ENCODE measurements around the gene CCT7.
"Not testable (repeated sequence)": the region's sequence is repeated elsewhere in the genome, so short reads cannot be mapped to it uniquely, and the experiment has no call there.

The CCT7 gene

DNA sequence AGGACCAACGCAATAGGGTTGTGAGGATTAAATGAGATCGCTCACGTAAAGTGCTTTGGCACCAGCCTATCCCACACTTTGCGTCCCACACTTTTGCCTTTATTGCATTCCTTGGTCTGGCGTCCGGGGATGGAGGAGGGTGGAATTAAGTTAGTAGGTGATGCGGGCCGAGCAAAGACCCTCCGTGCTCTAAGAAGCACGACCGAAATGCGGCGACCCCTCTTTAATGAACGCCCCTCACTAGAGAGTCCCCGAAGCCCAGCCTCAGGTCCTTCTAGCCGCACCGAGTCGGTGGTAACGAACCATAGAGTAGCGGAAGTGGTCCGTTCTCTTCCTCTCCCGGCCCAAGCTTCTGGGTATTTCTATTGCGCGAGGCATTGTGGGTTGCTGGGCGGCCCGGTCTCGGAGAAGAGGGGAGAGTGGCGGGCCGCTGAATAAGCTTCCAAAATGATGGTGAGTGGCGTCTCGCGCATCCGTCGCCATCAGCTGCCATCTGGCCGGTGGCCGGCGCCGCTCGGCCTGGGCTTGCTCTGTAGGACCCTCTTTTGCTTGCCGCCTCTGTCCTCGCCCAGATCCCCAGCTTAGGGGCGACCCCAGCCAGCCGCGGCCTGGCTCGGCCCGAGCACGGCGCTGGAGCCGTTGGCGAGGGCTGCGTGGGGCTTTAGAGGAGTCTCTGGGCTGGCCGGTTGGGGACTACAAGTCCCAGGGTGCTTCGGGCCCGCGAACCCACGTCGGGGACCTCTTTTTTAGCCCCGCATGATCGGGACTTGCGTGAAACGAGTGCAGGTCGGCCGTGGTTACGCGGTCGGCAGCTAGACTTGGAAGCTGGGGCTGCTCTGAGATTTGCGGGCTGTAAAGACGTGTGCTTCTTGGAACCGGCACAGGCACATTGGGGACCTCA lies at the start of gene CCT7:
CCT7 (plus strand) TSS at position 377 of the 901 bp plus-strand sequence; CDS start at position 448, 71 bp downstream.
- peak; percentile 92 for DNase-seq (ENCODE audit: low spot score)

DNA sequence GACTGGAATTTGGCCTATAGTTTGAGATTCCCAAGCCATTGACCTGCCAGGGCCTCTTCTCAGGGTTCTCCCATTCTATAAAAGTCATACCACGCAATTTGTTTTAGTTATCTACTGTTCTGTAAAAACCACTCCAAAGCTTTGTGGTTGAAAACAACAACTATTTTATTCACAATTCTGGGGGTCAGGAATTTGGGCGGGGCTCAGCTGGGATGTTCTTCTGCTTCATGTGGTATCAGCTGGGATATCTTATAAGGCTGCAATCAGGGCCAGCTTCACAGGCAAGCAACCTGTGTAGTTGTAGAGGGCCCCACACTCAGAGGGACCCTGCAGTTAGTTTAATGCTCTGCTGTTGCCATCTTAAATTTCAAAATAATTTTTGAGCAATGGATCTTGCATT lies 48.1 kb upstream of the CCT7 start:
- DNase-seq (ENCODE audit: low spot score), result no peak

DNA sequence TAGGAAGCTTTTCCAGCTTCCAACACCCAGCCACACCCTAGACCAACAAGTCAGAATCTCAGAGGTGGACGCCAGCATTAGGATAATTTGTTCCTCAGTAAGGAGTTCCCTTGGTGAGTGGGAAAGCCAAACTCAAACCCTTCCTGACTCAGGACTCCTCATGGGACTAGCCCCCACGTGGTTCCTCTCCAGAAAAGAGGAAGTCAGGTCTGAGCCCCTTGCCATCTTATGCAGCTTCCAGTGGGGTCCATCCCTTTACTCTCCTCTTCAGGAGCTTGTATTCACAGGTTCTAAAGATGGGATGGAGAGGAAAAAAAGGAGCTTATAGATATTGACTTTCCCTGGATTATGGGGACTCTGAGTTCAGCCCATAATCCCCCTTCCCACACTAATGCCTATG lies 46.6 kb upstream of the CCT7 start:
- no peak for DNase-seq (ENCODE audit: low spot score)

DNA sequence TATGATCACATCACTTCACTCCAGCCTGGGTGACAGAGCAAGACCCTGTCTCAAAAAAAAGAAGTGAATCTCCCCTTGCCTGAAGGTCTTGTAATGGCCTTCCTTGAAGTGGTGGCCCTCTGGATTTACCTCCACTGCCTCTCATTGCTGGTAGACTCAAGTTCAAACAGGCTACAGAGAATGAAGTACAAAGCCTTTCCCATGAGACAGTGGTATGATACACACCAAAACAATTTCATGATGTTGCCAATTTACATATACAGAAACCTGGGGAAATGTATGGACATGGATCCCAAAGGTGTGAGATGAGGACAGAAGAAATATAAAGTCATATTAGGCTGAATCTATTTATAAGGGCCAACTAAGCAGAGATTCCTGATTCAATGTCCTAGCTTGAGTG lies 36.5 kb upstream of the CCT7 start:
- no peak for DNase-seq (ENCODE audit: low spot score)

DNA sequence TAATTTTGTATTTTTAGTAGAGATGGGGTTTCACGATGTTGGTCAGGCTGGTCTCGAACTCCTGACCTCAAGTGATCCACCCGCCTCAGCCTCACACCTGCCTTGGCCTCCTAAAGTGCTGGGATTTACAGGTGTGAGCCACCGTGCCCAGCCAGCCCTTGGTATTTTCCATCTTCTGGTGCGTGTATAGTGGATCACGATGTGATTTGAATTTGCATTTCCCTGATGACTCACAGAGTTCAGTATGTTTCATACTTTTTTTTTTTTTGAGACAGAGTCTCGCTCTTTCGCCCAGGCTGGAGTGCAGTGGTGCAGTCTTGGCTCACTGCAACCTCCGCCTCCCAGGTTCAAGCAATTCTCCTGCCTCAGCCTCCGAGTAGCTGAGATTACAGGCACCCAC lies 33.8 kb upstream of the CCT7 start:
- not testable (repeated sequence) for DNase-seq (ENCODE audit: low spot score)

DNA sequence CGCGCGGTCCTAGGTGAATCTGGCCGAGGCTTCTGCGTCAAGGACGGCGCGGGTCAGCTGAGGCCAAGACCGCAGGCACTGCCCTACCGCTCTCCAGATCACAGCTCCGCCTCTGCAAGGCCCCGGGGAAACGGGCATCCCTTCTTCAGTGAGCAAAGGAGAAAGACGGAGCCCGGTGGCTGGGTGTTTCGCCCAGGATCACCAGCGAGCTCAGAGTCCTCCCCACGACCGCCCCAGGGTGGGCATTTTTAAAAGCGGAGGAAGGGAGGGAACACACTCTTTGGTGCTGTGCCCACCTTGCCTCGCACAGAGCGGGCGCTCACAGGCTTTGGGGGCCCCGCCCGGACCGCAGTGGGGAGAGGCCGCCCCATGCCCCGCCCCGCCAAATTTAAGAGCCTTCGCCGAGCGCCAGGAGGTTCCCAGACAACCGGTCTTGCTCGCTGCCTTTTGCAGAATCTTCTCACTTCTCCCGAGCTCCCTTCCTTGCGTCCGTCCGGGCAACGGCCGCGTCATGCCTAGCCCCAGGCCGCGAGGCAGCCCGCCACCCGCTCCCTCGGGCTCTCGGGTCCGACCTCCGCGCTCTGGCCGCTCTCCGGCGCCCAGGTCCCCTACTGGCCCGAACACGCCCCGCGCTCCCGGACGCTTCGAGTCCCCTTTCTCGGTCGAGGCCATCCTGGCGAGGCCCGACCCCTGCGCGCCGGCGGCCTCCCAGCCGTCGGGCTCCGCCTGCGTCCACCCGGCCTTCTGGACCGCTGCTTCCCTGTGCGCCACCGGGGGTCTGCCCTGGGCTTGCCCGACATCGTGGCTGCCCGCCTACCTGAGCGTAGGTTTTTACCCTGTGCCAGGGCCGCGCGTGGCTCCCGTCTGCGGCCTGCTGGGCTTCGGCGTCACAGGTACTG lies 31.7 kb upstream of the CCT7 start, which contains the start of gene NOTO:
NOTO (plus strand) TSS at position 419 of the 899 bp plus-strand sequence; CDS start at position 512, 93 bp downstream.
- DNase-seq (ENCODE audit: low spot score), result no peak

DNA sequence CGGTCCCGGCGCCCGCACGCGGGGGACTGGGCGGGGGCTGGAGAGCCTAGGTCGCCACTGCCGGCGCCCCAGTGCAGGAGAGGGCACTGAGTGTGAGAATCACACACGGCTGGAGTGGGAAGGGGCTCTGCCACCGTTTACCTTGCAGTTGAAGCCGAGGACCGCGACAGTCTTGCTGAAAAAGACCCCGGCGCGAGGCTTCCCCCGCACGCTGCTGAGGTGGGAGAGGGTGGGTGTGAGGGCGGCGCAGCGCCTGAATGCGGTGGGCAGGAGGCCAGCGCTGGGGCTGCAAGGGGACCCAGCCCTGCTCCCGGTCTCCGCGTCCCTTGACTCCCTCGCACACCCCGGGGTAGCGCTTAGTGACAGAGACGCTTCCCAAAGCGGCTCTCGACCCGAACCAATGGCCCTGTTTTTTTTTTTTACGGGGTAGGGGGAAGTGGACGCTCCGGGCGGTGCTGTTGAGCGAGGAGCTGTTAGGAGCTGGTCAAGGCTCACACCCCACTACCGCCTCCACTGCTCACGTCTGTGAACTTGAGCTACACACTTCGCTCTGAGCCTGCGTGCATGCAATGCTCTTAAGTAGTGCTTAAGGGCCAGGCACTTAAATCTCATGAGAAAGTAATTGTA lies 30.9 kb upstream of the CCT7 start:
- DNase-seq (ENCODE audit: low spot score), result no peak

DNA sequence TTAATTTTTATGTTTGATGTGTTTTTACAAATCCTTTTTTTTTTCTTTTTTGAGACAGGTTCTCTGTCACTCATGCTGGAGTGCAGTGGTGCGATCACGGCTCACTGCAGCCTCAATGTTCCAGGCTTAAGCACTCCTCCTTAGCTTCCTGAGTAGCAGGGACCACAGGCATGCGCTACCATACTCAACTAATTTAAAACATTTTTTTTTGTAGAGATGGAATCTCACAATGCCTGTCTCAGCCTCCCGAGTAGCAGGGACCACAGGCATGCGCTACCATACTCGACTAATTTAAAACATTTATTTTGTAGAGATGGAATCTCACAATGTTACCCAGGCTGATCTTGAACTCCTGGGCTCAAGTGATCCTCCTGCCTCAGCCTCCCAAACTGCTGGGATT lies 28.5 kb upstream of the CCT7 start:
- no peak for DNase-seq (ENCODE audit: low spot score)

DNA sequence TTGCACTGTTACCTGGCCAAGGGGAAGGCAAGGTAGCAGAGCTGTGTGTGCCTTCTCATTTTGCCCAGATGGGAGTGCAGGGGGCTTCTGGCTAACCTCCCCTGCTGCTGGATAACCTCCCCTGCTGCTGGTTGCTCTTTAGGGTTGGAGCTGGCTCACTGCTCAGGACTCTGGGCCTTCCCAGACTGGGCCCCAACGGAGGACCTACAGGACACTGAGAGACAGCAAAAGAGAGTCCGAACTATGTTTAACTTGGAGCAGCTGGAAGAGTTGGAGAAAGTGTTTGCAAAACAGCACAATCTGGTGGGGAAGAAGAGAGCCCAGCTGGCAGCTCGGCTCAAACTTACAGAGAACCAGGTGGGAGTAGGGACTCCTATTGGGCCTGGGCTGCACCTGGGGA lies 25.9 kb upstream of the CCT7 start:
- no peak for DNase-seq (ENCODE audit: low spot score)

DNA sequence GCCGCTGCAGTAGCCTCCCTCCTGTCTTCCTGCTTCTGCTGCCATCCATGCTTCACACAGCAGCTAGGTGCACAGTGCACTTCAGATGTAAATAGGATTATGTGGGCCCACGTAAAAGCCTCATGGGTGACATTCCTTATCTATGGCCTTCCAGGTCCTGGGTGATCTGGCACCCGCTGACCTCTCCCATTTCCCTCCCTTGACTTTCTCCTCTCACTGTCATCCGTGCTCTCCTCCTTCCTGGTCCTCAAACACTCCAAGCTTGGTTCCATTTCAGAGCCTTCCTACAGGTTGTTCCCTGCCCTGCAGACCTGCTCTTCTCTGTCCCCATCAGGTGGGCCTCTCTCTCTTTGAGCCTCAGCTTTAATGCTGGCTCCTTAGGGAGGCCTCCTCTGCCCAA lies 24.1 kb upstream of the CCT7 start:
- no peak for DNase-seq (ENCODE audit: low spot score)

DNA sequence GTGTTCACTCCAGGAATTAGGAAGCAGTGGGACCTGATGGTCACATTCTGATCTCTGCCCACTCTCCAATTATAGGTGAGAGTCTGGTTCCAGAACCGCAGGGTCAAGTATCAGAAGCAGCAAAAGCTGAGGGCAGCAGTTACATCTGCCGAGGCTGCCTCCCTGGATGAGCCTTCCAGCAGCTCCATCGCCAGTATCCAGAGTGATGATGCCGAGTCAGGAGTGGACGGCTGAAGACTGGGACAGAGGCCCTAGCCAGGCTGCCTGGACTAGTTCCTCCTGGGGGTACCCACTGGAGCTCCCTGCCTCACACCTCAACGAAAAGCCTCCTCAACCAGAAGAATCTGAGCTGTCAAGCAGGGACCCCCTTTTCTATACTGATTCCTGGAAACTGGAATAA lies 23.4 kb upstream of the CCT7 start:
- no peak for DNase-seq (ENCODE audit: low spot score)

DNA sequence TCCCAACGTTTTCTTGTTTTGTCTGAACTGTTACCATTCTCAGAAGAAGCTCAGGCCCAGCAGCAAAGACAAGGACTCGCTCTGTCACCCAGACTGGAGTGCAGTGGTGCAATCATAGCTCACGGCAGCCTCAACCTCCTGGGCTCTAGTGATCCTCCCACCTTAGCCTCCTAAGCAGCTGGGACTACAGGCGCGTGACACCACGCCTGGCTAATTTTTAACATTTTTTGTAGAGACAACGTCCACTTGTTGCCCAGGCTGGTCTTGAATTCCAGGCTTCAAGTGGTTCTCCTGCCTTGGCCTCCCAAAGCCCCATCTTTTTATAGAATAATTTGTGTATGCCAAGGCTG lies 22.0 kb upstream of the CCT7 start:
- DNase-seq (ENCODE audit: low spot score), result no peak

DNA sequence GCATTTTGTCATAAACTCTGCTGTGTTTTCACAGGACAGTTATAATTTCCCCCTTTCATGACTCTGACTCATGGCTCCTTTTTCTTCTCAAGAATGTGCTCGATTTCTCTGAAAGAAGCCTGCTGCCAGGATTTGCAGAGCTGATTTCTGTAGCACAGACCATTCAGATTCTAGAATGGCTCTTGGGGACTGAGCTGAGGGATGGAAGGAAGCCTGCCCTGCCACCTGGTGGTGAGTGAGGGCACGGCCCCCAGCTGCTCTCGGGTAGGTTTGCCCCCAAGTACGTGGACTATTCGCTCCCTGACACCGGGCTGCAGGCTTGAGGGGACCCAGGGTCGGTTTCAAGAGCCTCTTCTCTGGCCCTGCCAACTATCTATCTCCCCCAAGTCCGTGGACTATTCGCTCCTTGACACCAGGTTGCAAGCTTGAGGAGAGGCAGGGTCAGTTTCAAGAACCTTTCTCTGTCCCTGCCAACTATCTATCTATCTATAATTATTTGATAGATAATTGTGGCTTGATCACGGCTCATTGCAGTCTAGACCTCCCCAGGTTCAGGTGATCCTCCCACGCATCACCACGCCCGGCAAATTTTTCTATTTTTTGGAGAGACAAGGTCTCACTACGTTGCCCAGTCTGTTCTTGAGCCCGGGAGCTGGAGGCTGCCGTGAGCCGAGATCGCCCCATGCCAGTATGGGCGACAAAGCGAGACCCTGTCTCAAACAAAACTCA lies 21.5 kb upstream of the CCT7 start:
- peak; percentile 69 for DNase-seq (ENCODE audit: low spot score)

DNA sequence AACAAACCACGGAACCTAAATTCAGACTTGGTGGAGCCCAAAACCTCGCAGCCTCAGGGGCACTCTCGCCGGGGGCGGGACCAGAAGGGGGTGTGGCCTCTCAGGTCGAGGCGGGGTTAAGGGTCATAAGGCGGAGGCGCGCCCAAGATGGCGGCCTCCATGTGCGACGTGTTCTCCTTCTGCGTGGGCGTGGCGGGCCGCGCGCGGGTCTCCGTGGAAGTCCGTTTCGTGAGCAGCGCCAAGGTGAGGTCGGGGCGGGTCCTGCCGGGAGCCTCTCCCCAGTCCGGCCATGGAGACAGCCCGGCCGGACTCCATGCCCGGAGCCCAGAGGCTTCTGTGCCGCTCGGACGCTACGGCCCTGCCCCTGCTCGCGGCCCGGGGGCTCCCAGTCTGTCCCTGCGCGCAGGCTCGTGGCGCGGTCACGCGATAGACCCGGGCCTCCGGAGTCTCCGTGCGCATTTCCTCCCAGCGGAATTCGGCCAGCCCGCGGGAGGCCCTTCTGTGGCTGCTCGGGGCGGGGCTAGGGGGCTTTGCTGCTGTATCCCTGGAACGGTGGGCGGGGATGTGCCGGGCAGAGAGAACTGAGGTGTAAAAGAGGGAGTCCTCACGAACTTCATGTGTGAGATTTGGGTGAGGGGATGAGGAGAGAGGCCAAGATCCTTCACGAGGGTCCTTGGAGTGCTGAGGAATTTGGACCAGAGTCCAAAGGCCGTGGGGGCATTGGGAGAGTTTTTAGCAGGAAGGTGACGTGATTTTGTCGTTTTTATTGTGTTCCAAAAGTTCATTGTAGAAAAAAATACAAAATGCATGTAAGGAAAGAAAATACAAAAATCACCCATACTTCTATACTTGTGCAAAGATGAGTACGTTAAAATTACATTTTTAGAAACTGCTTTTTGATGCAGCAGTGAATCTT lies 19.7 kb upstream of the CCT7 start, which contains the start of gene SMYD5:
SMYD5 (plus strand) TSS at position 126 of the 916 bp plus-strand sequence; CDS start at position 148, 22 bp downstream.
- peak; percentile 92 for DNase-seq (ENCODE audit: low spot score)

DNA sequence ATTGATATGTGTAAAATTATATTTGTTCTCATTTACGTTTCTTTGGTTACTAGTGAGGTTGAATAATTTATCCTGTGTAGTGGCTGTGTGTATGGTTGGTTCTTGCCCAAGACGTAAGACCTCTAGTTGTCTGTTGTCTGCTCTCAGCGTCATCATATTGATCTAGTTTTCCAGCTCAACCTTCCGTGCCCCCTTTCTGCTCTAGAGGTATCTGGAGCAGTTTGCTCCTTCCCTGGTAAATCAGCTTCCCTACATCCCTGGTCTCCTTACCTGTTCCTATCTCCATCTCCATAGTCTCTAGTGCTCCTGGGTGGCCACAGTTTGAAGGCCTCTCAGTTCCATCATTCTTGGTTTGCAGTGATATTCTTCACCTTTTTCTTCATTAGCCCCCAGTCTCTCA lies 18.9 kb upstream of the CCT7 start:
- no peak for DNase-seq (ENCODE audit: low spot score)

DNA sequence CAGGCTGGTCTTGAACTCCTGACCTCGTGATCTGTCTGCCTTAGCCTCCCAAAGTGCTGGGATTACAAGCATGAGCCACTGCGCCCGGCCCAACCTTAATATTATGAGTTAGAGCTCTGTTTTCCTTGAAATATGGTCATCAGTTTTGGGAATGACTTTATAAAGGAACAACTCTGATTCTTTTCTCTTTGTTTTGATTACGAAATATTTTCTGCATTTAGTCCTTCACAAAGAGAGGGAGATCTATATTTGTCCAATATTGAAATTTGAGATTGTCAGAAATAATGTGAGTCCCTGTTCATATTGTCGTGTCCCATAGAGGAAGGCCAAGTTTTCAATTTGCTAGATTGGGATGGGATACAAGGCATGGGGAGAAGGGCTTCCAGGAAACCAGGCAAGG lies 16.9 kb upstream of the CCT7 start:
- no peak for DNase-seq (ENCODE audit: low spot score)

DNA sequence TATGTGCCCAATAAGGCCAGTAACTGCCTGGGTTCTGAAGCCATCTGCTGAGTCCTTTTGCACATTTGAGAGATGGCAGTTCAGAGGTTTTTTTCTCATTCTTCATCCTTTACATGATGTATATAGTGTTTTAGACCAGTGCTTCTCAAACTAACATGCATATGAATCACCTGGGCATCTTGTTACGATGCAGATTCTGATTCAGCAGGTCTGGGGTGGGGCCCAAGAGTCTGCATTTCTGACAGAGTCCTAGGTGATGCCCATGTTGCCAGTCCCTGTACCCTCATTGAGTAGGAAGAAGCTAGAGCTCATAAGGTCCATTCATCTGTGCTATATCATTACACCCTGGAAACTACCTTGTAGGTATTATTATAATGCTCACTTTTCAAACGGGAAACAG lies 16.3 kb upstream of the CCT7 start:
- no peak for DNase-seq (ENCODE audit: low spot score)

DNA sequence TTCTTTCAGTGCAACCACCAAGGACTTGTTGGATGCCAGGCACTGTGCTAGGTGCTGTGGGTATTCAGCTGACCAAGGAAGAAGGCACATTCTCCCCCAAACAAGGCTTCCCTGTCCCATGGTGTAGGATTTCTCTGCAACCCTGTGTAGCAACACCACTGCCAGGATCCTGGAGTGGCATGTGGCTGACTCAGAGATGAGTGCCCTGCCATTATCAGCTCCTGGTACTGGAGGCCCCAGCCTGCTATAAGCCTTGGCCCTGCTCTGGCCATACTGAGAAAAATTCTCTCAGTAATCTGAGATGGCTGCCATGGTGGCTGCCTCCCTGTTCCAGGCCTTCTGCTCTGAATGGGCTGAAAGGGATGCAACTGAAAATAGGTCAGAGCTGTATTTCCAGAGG lies 15.8 kb upstream of the CCT7 start:
- no peak for DNase-seq (ENCODE audit: low spot score)

DNA sequence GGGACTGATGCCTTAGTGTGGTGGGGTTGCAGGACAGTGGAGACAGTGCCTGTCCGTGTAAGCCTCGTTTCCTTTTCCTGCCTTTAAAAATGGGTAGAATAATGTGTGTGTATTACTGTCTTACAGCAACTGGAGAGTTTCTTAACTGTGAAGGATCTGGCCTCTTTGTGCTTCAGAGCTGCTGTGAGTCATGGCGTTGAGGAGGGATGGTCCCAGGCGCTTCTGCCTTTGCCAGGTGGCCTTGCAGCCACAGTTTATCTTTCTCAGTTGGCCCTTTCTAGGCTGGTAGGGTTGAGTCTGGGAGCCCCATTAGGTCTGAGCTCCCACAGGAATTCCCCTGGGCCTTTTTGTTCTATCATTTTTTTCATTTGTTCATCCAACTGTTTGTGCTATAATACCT lies 10.3 kb upstream of the CCT7 start:
- DNase-seq (ENCODE audit: low spot score), result no peak

DNA sequence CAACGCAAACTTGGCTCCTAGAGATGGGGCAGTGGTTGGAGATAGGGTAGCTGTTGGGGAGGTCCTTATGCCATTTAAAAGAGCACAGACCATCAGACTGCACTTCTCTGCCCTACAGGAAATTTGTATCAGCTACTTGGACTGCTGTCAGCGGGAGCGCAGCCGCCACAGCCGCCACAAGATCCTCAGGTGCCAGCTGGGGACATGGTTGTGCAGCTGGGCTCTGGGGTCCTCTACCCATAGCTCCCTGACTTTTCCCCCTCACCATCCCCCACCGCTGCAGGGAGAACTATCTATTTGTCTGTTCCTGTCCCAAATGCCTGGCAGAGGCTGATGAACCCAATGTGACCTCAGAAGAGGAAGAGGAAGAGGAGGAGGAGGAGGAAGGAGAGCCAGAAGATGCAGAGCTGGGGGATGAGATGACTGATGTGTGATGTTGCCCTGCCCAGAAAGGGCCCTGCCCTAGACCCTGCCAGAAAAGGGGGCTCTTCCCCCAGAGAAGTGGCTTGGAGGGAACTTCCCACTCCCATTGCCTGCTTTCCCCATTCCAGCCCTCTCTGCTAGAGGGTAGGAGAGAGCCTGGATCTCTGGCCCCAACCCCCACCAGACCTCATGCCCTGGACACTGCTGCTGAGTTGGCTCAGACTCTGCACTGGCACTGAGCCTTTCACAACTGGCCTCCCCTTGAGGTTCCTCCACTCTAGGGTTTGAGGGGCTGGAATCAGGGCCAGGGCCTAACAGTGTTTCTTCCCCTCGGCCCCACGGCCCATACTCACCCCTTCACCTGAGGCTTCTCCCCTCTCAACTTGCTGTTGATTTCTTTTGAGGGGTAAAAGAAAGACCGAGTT lies 8.4 kb upstream of the CCT7 start:
- DNase-seq (ENCODE audit: low spot score), result no peak
